Right forelimb (tissue), 1 donor: ENCODE measurements around the gene MMAA.
"Not testable (repeated sequence)": the region's sequence is repeated elsewhere in the genome, so short reads cannot be mapped to it uniquely, and the experiment has no call there.

Experiments
- DNase-seq: peaks from one replicate; pipeline ENCODE4 v3.0.0-alpha.2; 2018

MMAA gene

DNA sequence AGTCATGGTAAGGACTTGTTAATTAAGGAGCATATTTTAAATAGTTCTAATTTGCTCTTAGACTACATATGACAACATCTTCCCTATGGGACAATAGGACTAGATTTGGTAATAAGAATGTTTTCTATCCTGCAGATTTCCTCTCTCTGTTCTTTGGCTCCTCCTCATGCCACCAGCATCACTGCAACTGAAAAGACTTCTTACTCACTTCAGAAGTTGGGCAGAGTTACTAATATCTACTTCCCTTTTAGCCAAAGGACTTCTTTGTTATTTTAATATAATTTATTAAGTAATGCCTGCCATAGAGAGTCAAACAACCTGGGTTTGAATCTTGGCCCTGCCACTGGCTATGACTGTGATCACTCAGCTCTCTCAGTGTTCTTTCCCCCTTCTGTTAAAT is 16.4 kb downstream of the MMAA start:
- DNase-seq: no peak

DNA sequence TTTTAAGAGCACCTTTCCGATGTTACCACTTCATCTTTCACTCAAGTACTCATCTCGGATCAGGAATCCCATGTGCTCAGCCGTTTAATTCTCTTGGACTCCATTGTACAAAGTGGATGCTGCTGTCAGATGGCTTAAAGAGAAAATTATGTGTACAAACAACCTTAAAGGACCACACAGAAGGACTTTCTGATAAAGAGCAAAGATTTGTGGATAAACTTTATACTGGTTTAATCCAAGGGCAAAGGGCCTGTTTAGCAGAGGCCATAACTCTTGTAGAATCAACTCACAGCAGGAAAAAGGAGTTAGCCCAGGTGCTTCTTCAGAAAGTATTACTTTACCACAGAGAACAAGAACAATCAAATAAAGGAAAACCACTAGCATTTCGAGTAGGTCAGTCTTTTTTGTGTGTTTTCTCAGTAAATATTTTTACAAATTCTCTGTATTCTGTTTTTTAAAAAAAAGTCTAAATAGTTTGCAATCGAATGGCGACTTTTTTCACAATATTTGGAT is 20.1 kb downstream of the MMAA start:
- no peak for DNase-seq

DNA sequence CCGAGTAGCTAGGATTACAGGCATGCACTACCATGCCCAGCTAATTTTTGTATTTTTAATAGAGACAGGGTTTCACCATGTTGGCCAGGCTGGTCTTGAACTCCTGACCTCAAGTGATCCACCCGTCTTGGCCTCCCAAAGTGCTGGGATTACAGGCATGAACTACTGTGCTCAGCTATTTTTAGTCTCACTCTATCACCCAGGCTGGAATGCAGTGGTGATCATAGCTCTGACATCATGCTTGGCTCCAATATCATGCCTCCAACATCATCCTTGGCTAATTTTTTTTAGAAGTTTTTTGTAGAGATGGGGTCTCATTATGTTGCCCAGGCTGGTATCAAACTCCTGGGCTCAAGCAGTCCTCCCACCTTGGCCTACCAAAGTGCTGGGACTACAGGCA is 21.1 kb downstream of the MMAA start:
- DNase-seq: not testable (repeated sequence)

DNA sequence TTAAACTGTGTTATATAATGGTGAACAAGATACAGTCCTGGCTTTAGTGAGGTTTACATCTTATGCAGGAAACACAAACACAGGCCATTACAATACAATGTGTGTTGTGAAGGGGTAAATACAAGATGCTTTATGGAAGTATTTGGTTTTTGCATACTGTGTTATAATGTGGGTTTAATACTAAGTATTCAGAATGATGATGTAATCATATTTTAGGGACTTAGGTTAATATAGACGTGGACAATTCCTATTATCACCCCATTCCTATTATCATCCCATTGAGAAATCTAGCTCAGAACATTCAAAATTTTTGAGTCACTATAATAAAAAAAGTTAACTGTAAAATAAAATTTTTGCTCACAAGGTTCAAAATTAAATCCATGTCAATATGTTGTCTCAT is 24.1 kb downstream of the MMAA start:
- DNase-seq: no peak

DNA sequence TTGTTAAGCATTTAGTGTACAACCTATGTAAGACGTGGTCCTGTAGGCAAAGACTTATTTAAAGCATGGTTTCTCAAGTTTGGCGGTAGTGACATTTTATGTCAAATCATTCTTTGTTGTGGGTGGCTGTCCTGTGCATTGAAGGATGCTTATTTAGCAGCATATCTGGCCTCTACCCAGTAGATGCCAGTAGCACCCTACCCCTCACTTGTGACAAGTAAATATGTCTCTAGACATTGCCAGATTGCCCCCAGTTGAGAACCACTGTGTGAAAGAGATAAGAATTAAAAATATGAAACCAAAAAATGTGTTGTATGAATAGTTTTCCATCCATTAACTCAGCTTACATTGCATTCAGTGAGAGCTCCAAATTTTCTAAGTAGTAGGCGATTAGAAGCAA is 25.5 kb downstream of the MMAA start:
- no peak for DNase-seq

DNA sequence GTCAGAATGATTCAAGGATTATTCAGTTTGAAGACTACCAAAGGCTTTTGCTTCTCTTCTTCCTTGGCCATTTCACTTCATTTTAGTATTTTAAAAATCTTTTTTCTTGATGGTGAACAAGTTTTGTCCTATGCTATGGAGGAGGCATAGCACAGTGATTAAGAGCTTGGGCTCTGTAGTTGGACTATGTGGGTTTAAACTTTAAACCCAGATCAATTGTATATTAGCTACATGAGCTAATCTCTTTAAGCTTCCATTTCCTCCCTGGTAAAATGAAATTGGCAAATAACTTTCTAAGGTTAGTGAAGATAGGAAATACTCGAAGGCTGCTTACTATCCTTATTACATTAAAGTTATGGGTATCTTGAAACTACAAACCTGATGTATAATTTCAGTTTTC is 37.0 kb downstream of the MMAA start:
- no peak for DNase-seq

GRCh38 chr4:145660064-145660463 is 40.9 kb downstream of the MMAA start:
- DNase-seq: no peak

DNA sequence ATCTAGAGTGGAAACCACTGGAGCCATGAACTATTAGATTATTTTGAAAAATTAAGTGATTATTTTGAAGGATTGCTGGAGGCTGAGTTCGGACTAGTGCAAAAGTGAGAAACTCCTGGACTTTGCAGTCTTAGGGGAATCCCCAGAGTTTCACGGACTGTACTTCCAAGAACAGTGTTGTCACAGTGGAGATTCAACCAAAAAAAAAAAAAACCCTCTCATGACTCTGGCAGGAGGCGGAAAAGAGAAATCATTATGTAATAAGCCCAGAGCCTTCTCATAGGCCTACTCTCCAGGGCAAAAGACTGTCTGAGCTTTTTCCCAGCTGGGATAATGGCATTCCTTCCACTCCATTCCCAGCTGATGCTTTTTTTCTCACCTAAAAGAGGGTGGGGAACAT is 44.0 kb downstream of the MMAA start:
- no peak for DNase-seq

GRCh38 chr4:145665773-145666172 is 46.6 kb downstream of the MMAA start:
- no peak for DNase-seq

GRCh38 chr4:145670422-145670821 is 51.2 kb downstream of the MMAA start:
- no peak for DNase-seq

DNA sequence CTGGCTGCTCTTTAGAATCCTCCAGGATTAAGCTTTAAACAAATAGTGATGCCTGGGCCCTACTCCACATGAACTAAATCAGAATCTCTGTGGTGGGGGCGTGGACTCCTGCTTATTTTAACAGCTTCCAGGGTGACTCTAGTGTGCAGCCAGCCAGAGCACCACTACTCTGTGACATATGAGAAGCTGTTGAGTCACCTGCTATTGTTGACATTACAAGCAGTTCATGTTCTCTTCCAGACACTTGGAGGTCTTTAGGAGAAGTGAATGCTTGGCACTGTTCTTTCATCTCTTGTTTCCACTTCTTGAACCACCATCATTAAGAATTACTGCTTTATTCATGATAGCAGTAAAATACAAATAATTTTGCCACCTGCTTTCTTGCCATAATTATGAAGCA is 60.3 kb downstream of the MMAA start:
- no peak for DNase-seq

DNA sequence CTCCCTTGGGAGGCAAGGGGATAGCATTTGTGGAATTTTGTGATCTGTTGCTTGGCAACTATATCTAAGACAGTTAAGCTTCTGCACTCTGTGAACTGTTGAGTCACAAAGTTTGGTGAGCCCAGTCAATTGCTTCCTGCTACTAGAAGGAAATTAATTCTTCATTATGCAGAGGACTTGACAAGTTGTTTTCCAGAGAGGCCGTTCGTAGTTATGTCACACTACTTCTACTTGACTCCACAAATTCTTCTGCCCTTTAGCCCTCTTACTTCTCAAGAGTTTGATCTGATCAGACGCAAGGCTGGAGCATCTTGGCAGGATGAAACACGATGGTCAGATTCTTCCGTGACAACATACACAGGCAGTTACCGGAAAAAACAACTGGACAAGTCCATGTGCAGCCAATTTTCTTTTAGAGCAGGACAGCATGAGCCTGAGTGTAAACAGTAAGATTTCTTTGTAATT is 60.8 kb downstream of the MMAA start, which contains the start of gene C4orf51:
Gene C4orf51, plus strand, starts transcription at position 156 of the 465 bp plus-strand sequence. Its CDS starts 58 bp downstream, at position 214.
- DNase-seq: no peak

GRCh38 chr4:145680902-145681301 is 61.7 kb downstream of the MMAA start:
- no peak for DNase-seq

DNA sequence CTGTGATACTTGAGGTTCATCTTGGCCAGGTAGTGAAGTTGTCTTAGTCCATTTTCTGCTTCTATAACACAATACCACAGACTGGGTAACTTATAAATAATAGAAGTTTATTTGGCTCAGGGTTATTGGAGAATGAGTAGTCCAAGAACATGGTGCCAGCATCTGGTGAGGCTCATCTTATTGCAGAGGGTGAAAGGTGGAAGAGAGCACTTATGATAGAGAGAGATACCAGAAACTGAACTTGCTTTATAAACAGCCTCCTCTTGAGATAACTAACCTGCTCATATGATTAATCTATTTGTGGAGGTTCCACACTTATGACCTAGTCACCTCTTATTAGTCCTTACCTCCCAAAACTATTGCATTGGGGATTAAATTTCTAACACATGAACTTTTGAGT is 62.3 kb downstream of the MMAA start:
- no peak for DNase-seq

DNA sequence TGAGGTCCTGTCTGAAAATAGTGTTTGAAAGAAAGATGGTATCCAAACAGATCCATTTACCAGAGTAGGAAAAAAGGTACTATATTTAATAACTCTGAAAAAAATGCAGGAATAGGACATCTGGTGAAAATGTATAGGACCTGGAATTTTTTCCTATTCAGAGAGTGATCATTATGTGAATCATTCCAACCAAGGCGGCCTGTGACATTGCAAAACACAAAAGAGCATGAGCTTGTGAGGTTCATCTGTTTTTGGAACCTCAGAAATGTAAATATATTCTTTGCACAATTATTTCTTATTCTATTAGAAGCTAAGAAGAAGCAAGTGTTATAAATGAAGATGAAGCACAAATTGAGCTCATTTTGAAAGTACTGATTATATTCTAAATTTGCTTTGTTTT is 62.8 kb downstream of the MMAA start:
- no peak for DNase-seq

GRCh38 chr4:145686991-145687390 is 67.8 kb downstream of the MMAA start:
- no peak for DNase-seq

- no peak for DNase-seq
These were observed 71.4 kb downstream of the MMAA start for GRCh38 chr4:145690610-145691009.

GRCh38 chr4:145691416-145691815 is 72.2 kb downstream of the MMAA start:
- DNase-seq: not testable (repeated sequence)

DNA sequence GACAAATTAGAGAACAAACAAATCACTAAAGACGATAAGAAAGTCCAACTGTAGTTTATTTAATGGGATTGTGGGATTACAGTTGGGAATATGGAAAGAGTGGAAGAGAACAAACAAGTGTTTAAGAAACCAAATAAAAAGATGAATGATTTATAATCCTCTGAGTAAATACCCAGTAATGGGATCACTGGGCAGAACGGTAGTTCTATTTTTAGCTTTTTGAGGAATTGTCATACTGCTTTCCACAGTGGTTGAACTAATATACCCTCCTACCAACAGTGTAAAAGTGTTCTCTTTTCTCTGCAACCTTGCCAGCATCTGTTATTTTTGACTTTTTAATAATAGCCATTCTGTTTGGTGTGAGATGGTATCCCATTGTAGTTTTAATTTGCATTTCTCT is 75.7 kb downstream of the MMAA start:
- DNase-seq: no peak

DNA sequence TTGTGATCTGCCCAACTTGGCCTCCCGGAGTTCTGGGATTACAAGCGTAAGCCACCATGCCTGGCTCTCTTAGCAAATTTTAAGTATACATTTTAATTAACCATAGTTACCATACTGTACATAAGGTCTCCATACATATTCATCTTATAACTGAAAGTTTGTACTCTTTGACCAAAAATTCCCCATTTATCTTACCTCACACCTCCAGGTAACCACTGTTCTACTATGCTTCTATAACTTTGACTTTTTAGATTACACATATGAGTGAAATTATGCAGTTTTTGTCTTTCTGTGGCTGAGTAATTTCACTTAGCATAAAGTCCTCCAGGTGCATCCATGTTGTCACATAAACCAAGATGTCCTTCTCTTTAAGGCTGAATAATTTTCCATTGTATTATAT is 78.1 kb downstream of the MMAA start:
- no peak for DNase-seq

DNA sequence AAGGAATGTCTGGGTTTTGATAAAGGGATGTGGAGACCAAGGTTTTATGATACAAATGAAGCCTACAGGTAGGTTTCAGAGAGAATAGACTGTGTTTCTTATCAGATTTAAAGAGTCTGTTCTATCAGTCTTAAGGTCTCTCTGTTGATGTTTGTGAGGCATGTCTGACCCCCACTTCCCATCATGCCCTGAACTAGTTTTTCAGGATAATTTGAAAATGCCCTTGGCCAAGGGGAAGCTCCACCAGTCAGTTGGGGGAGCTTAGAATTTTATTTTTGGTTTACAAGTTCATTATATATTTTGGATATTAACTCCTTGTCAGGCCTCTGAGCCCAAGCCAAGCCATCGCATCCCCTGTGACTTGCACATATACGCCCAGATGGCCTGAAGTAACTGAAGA is 79.3 kb downstream of the MMAA start:
- no peak for DNase-seq

DNA sequence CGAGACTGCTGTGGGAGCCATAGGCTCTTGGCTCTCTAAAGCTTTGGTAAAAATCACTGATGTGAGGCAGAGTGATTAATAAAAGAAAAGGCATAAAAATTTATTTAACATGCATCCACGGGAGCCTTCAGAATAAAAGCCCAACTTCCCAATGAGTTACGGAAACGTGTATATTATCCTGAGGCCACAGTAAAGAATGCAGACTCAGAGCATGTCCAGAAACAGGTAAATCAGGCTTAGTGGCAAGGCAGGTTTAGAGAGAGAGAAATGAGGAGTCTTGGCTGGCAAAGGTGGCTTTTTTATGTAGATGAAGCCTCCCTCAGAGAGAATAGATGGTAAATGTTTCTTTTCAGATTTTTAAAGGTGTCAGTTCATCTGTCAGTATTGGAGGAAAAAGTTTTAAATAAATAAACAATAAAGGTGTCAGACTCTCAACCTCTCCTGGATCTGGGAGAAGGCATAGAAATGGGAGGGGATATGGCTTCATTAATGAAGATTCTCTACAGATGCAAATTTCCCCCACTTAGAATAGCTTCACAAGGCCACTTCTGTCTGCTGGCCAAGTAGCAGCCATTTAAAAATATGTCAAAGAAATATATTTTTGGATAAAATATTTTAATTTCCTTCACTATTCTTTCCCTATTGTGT is 84.8 kb downstream of the MMAA start:
- DNase-seq: no peak

- no peak for DNase-seq
These were observed 90.2 kb downstream of the MMAA start for GRCh38 chr4:145709336-145709735.
